Measurements from ENCODE around the gene GPR148.
"Not testable (repeated sequence)": the region's sequence is repeated elsewhere in the genome, so short reads cannot be mapped to it uniquely, and the experiment has no call there.

- TF ChIP-seq EZH2 (IDR thresholded peaks at IDR 0.05; ENCODE audit: low read length); CTCF (optimal IDR thresholded peaks at IDR 0.05 in 1 of 3, IDR thresholded peaks at IDR 0.05 in 1 of 3, conservative IDR thresholded peaks at IDR 0.05 in 1 of 3; ENCODE audit: extremely low read depth in 1 of 3, insufficient read depth in 2 of 3, low read length in 3 of 3): not testable (repeated sequence)
Observed at GRCh38 chr2:130703250-130703649, 25.6 kb upstream of the GPR148 start.
